BJ (cell line): Measurements from ENCODE around the gene ZFP57. TPM values are rescaled to one million over a fixed set of nuclear protein-coding genes. Genes with fewer than 3 reads are reported as not detected.

Experiments used
- CTCF ChIA-PET: fragments of 350-600 bp; formaldehyde crosslinking; extraction: SDS; loops from one replicate; lab custom pipeline; 2021; ENCODE audit warnings: antibody characterized with exemption, inconsistent platforms; lab: Yijun Ruan, JAX
- POLR2A ChIA-PET: fragments of 300-600 bp; sonication (Branson Sonifier 250); formaldehyde crosslinking; extraction: SDS; loops from one replicate; lab custom pipeline; 2021; ENCODE audit warnings: antibody characterized with exemption; lab: Charles Lee
- DNase-seq: peaks from one replicate; pipeline ENCODE4 v3.0.0-alpha.2; 2011; ENCODE audit warnings: low read depth
- H3K27me3 ChIP-seq: 2 replicates; pipeline ENCODE4 v1.6.0; 2011; ENCODE audit warnings: low read length; ENCODE audit not compliant: control insufficient read depth, insufficient read depth
- H3K36me3 ChIP-seq: 2 replicates; pipeline ENCODE4 v1.5.1; 2011; ENCODE audit warnings: low read length; ENCODE audit not compliant: control insufficient read depth, insufficient read depth
- H3K4me3 ChIP-seq: 2 replicates; pipeline ENCODE4 v1.5.1; 2011; ENCODE audit warnings: low read depth, mild to moderate bottlenecking, control low read depth, low read length
- CTCF ChIP-seq: IDR thresholded peaks from 2 replicates; pipeline ENCODE4 v1.5.1; 2011; ENCODE audit warnings: low read depth, mild to moderate bottlenecking, control low read depth, inconsistent platforms, low read length, moderate library complexity; ENCODE audit not compliant: insufficient read depth
- polyA plus RNA-seq: library from polyadenylated mRNA; depleted of rRNA; stranded (reverse); fragments of >200 nt; gene quantifications from 2 replicates; pipeline ENCODE4 v1.2.3, GENCODE V29; 2011

The ZFP57 gene
- polyA plus RNA-seq, 1 experiment = 0.32 TPM

GRCh38 chr6:29727637-29728036, 46.7 kb upstream of the ZFP57 start:
- H3K36me3 ChIP-seq = peaks cover 7% of the 10 kb centered on the region
- H3K4me3 ChIP-seq = no peak overlapping the region
- no peak for DNase-seq
- no peaks in the 10 kb centered on the region for H3K27me3 ChIP-seq
- TF ChIP-seq CTCF = no peak
- POLR2A ChIA-PET = no interaction called here
- CTCF ChIA-PET = interaction anchor here (0.7 to 3.9 kb wide), 5 partner anchors 8 to 64 kb away, joined by 3 to 20 read pairs (median 3); no protein-coding TSS in a partner anchor

- DNase-seq = no peak
- POLR2A ChIA-PET = no interaction called here
- CTCF ChIA-PET = interaction anchor here (0.7 to 3.9 kb wide), 4 partner anchors 9 to 108 kb away, joined by 3 to 20 read pairs (median 4); no protein-coding TSS in a partner anchor
These were observed 45.7 kb upstream of the ZFP57 start for GRCh38 chr6:29726571-29727194.

GRCh38 chr6:29726001-29726400, 45.0 kb upstream of the ZFP57 start:
- Histone ChIP-seq H3K4me3 (no peak overlapping the region), H3K27me3 (no peaks in the 10 kb centered on the region), H3K36me3 (peaks cover 7% of the 10 kb centered on the region)
- no peak for TF ChIP-seq CTCF
- no peak for DNase-seq
- CTCF ChIA-PET = interaction anchor here (0.7 to 3.9 kb wide), 2 partner anchors 12 to 109 kb away, joined by 3 to 20 read pairs; no protein-coding TSS in a partner anchor
- POLR2A ChIA-PET = no interaction called here

More at GRCh38 chr6:29726571-29727194, 45.7 kb upstream of the ZFP57 start:
- Histone ChIP-seq H3K27me3 (no peaks in the 10 kb centered on the region), H3K36me3 (peaks cover 7% of the 10 kb centered on the region), H3K4me3 (no peak overlapping the region)
- no peak for TF ChIP-seq CTCF

- Histone ChIP-seq H3K4me3 (no peak overlapping the region), H3K36me3 (peaks cover 7% of the 10 kb centered on the region), H3K27me3 (no peaks in the 10 kb centered on the region)
- CTCF ChIA-PET = interaction anchor here (3.9 kb wide), 1 partner anchor 13 kb away, joined by 20 read pairs; no protein-coding TSS in a partner anchor
- TF ChIP-seq CTCF = no peak
- POLR2A ChIA-PET = no interaction called here
- no peak for DNase-seq
These were observed 44.3 kb upstream of the ZFP57 start for GRCh38 chr6:29724937-29725869.
